ENCODE data around the gene ZNF683.

The ZNF683 gene

DNA sequence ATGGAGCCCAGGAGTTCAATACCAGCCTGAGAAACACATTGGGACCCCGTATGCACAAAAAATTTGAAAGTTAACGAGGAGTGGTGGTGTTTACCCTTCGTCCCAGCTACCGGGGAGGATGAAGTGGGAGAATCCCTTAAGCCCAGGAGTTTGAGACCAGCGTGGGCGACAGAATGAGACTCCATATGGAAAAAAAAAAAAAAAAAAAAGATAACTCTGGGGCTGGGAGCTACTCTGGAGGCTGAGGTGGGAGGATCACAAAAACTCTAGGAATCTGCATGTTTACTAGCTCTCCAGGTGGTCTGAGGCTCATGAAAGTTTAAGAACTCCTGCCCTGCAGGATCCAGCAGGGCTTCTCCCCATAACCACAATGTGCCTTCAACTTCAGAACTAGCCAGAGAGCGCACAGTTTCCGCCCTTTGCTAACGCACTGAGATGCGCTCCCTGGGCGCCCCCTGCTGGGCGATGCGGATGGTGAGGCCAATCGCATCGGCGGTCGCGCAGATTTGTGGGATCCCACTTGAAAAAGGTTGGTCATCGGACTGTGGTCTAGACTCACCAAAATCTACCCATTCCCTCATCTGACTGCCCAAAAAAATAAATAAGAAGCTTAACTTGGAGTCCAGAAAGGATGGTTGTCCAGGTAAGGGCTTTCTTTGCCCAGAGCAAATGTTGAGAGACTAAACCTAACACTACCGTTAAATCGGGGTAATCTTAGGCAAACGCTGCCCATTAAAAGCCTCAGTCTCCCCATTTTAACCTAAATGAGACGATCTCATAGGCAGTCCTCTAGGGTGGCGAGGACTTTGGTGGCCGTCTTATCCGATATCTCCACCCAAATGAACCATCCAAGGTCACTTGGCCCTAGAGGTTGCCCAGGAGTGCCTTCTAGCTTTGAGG is 8.8 kb downstream of the ZNF683 start:
- TF ChIP-seq, protein P1, sequence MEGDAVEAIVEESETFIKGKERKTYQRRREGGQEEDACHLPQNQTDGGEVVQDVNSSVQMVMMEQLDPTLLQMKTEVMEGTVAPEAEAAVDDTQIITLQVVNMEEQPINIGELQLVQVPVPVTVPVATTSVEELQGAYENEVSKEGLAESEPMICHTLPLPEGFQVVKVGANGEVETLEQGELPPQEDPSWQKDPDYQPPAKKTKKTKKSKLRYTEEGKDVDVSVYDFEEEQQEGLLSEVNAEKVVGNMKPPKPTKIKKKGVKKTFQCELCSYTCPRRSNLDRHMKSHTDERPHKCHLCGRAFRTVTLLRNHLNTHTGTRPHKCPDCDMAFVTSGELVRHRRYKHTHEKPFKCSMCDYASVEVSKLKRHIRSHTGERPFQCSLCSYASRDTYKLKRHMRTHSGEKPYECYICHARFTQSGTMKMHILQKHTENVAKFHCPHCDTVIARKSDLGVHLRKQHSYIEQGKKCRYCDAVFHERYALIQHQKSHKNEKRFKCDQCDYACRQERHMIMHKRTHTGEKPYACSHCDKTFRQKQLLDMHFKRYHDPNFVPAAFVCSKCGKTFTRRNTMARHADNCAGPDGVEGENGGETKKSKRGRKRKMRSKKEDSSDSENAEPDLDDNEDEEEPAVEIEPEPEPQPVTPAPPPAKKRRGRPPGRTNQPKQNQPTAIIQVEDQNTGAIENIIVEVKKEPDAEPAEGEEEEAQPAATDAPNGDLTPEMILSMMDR (IDR thresholded peaks at IDR 0.05; ENCODE audit: low read depth, low read length): peak; percentile 92
- TF ChIP-seq, protein P2, sequence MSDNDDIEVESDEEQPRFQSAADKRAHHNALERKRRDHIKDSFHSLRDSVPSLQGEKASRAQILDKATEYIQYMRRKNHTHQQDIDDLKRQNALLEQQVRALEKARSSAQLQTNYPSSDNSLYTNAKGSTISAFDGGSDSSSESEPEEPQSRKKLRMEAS (IDR thresholded peaks at IDR 0.05; ENCODE audit: low read depth, low read length): peak; percentile 59; the same call in 1 of the 2 replicates
- TF ChIP-seq POLR2A (IDR thresholded peaks at IDR 0.05; ENCODE audit: extremely low read depth, insufficient read length): no peak
- TF ChIP-seq MYC (IDR thresholded peaks at IDR 0.05; ENCODE audit: low read depth, low read length): peak; percentile 48; the same call in 1 of the 2 replicates
- H3K4me3 ChIP-seq (ENCODE audit: low read depth, low read length): no peak overlapping the region
- DNase-seq (ENCODE audit: low read depth): peak; percentile 85

DNA sequence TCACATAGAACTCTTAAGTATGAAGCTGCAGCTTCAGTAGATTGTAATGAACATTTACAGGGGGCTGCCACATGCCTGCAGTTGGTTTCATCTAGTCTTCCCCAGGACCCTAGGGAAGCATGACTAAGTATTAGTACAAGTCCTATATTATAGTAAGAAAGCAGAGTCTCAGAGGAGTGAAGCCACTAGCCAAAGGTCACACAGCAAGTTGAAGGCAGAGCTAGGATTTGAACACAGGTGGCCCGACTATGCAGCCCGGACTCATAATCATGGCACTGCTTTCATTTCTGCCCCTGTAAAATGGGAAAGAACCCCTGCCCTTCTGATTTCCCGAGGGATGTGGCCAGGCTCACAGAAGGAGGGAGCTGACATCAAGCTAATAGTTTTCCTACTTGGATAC is 10.2 kb downstream of the ZNF683 start:
- TF ChIP-seq MYC (IDR thresholded peaks at IDR 0.05; ENCODE audit: low read depth, low read length) (no peak), POLR2A (IDR thresholded peaks at IDR 0.05; ENCODE audit: extremely low read depth, insufficient read length) (no peak)
- TF ChIP-seq, protein P2 (IDR thresholded peaks at IDR 0.05; ENCODE audit: low read depth, low read length): no peak
- TF ChIP-seq, protein P1 (IDR thresholded peaks at IDR 0.05; ENCODE audit: low read depth, low read length): no peak
- H3K4me3 ChIP-seq (ENCODE audit: low read depth, low read length): no peak overlapping the region
- DNase-seq (ENCODE audit: low read depth): no peak

DNA sequence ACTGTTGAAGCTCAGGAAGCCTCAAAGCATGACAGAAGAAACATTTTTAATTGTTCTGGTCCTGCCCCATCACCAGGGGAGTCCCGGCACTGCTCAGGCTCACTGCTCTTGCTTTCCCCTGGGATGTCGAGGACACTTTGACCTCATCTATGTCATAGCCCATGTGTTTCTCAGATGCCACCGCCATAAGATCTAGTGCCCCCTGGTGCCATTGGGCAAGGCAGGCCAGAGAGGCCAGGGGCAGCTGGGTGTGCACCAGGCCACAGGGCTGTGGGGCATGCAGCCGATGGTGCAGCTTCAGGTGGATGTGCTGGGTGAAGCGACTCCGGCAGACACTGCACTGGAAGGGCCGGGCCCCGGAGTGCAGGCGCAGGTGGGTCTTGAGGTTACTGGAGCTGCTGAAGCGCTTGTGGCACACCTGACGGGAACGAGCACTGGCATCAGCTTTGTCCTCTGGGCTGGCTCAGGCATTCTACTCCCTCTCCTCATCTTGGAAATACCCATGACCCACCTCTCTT is 10.9 kb downstream of the ZNF683 start:
- DNase-seq (ENCODE audit: low read depth): no peak
- TF ChIP-seq, protein P1 (IDR thresholded peaks at IDR 0.05; ENCODE audit: low read depth, low read length): no peak
- TF ChIP-seq MYC (IDR thresholded peaks at IDR 0.05; ENCODE audit: low read depth, low read length) (no peak), POLR2A (IDR thresholded peaks at IDR 0.05; ENCODE audit: extremely low read depth, insufficient read length) (no peak)
- TF ChIP-seq, protein P2 (IDR thresholded peaks at IDR 0.05; ENCODE audit: low read depth, low read length): no peak
- H3K4me3 ChIP-seq (ENCODE audit: low read depth, low read length): no peak overlapping the region

DNA sequence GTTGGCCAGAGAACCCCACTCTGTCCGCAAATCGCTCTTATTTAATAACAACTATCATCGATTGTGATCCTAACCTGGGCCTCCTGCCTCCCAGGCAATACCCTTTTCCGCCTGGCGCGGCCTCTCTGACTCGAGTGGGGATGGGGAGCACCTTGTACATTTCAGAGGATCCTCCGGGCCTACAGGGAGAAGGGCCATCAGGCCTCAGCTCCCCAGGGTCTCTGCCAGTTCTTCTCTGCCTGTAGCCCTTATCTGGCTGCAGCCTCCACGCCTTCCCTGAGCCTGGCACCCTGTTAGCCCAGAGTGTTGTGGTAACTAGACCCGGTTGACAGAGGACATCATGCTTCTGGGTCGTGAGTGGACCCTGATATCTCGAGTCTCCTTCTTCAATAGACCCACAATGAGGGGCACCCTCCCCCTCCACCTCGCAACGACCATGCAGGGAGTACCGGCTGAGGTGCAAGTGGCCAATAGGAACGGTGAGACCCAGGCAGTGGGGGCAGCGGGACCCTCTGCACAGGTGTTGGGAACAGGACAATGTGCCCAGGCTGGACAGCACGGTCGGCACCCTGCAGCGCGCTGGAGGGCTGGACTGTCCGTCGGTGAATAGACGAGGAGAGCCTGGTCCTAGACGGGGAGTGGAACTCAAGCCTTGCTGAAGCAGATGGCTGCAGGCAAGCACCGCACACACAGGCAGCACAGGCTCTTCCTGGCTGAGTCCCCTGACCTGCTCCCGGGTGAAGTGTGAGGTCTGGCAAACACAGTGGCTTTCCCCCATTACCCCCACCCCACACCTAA is 11.5 kb downstream of the ZNF683 start:
- no peak overlapping the region for H3K4me3 ChIP-seq (ENCODE audit: low read depth, low read length)
- no peak for DNase-seq (ENCODE audit: low read depth)

More for the DNA sequence above, 11.5 kb downstream of the ZNF683 start:
- TF ChIP-seq POLR2A (IDR thresholded peaks at IDR 0.05; ENCODE audit: extremely low read depth, insufficient read length) (no peak), MYC (IDR thresholded peaks at IDR 0.05; ENCODE audit: low read depth, low read length) (no peak)
- TF ChIP-seq, protein P2 (IDR thresholded peaks at IDR 0.05; ENCODE audit: low read depth, low read length): no peak
- TF ChIP-seq, protein P1 (IDR thresholded peaks at IDR 0.05; ENCODE audit: low read depth, low read length): no peak

All from NB4 (cell line).